H1 (cell line): ENCODE results near the gene SMAD7. TPM values are rescaled to one million over a fixed set of nuclear protein-coding genes. Genes with fewer than 3 reads are reported as not detected.

ENCODE experiments used
- CTCF ChIA-PET: fragments of 300-600 bp; sonication (Branson Sonifier 250); formaldehyde crosslinking; loops from one replicate; lab custom pipeline; 2021; ENCODE audit not compliant: partially characterized antibody; lab: Charles Lee
- POLR2A ChIA-PET: fragments of 300-600 bp; sonication (Branson Sonifier 250); formaldehyde crosslinking; loops from one replicate; lab custom pipeline; 2021; ENCODE audit warnings: inconsistent platforms; ENCODE audit not compliant: partially characterized antibody; lab: Charles Lee
- DNase-seq, 2 experiments: peaks; one replicate each; pipeline versions ENCODE4 v3.0.0 to v3.0.0-alpha.2; 2010 to 2022; ENCODE audit warnings: low spot score in 2 of 2, low read depth in 1 of 2, mixed read lengths in 1 of 2
- FAIRE-seq: peaks from 2 replicates; lab custom pipeline; 2011; peaks lifted over from hg19 to GRCh38; lab: Jason Lieb, UNC
- H2AFZ ChIP-seq: 2 replicates; pipeline ENCODE4 v1.8.1; 2012; ENCODE audit warnings: low read length, inconsistent platforms
- H2AK5ac ChIP-seq: 2 replicates; pipeline ENCODE4 v1.6.1; 2013; ENCODE audit warnings: low read depth, low read length
- H2BK120ac ChIP-seq: replicated peaks from 2 replicates; pipeline ENCODE3; 2013; ENCODE audit warnings: low read depth, low read length, inconsistent platforms
- H2BK12ac ChIP-seq: 2 replicates; pipeline ENCODE4 v1.6.1; 2013; ENCODE audit warnings: low read depth, low read length
- H2BK15ac ChIP-seq: 2 replicates; pipeline ENCODE4 v1.6.1; 2013; ENCODE audit warnings: low read length
- H2BK20ac ChIP-seq: 2 replicates; pipeline ENCODE4 v1.6.1; 2013; ENCODE audit warnings: low read length
- H2BK5ac ChIP-seq: 2 replicates; pipeline ENCODE4 v1.6.1; 2013; ENCODE audit warnings: low read depth, low read length
- H3K14ac ChIP-seq: 2 replicates; pipeline ENCODE4 v1.6.1; 2013; ENCODE audit warnings: inconsistent platforms; ENCODE audit not compliant: insufficient read length
- H3K18ac ChIP-seq: 2 replicates; pipeline ENCODE4 v1.6.1; 2013; ENCODE audit warnings: low read length; ENCODE audit errors: extremely low read depth
- H3K23ac ChIP-seq: 2 replicates; pipeline ENCODE4 v1.6.1; 2013; ENCODE audit warnings: inconsistent platforms; ENCODE audit not compliant: insufficient read length
- H3K23me2 ChIP-seq: 2 replicates; pipeline ENCODE4 v1.6.1; 2013; ENCODE audit warnings: low read depth, low read length
- H3K27ac ChIP-seq: 2 replicates; pipeline ENCODE4 v1.6.1; 2011; ENCODE audit warnings: low read depth, low read length, inconsistent platforms
- H3K27me3 ChIP-seq, 4 experiments: replicated peaks in 1 of 4; 1 replicate in 1 of 4; 2 replicates in 3 of 4; pipeline versions ENCODE4 v1.6.1 to v1.8.1; 2011 to 2013; ENCODE audit warnings: low read length in 3 of 4, mild to moderate bottlenecking in 3 of 4, inconsistent platforms in 2 of 4, mixed read lengths in 2 of 4, moderate library complexity in 1 of 4; ENCODE audit not compliant: control insufficient read depth in 3 of 4, insufficient read depth in 3 of 4; ENCODE audit errors: extremely low read depth in 1 of 4
- H3K36me3 ChIP-seq, 4 experiments: 2 replicates each; pipeline versions ENCODE4 v1.6.1 to v1.8.1; 2011 to 2013; ENCODE audit warnings: mild to moderate bottlenecking in 4 of 4, low read length in 3 of 4, moderate library complexity in 2 of 4, control low read depth in 1 of 4, inconsistent platforms in 1 of 4; ENCODE audit not compliant: insufficient read depth in 4 of 4, control insufficient read depth in 2 of 4
- H3K4ac ChIP-seq: replicated peaks from 2 replicates; pipeline ENCODE3; 2013; ENCODE audit warnings: low read length, low read depth, mixed read lengths, inconsistent platforms; ENCODE audit not compliant: insufficient read length
- H3K4me1 ChIP-seq, 4 experiments: replicated peaks in 1 of 4; 1 replicate in 1 of 4; 2 replicates in 3 of 4; pipeline versions ENCODE4 v1.6.1 to v1.8.1; 2011 to 2013; ENCODE audit warnings: low read length in 3 of 4, inconsistent platforms in 2 of 4, mixed read lengths in 1 of 4; ENCODE audit not compliant: insufficient read depth in 4 of 4, control insufficient read depth in 3 of 4
- H3K4me2 ChIP-seq, 2 experiments: 2 replicates each; pipeline versions ENCODE4 v1.6.1 to v1.8.1; 2011 to 2013; ENCODE audit warnings: low read depth in 2 of 2, low read length in 2 of 2, control low read depth in 1 of 2, inconsistent platforms in 1 of 2, mild to moderate bottlenecking in 1 of 2; ENCODE audit not compliant: insufficient read depth in 1 of 2
- H3K4me3 ChIP-seq, 4 experiments: fragments of 200-600, 300-600 bp in 1 of 4; sonication (generic), shearing (Covaris generic), sonication (Bioruptor Twin) in 1 of 4; 2 replicates each; pipeline versions ENCODE4 v1.5.1 to v1.8.1; 2011 to 2016; ENCODE audit warnings: low read length in 4 of 4, low read depth in 3 of 4, control low read depth in 2 of 4, inconsistent platforms in 2 of 4, mild to moderate bottlenecking in 2 of 4, mixed read lengths in 1 of 4, moderate library complexity in 1 of 4; ENCODE audit not compliant: insufficient read depth in 2 of 4; ENCODE audit errors: extremely low read depth in 1 of 4
- H3K56ac ChIP-seq: replicated peaks from 2 replicates; pipeline ENCODE3; 2013; ENCODE audit warnings: low read depth, mild to moderate bottlenecking, mixed read lengths, low read length, inconsistent platforms; ENCODE audit not compliant: insufficient read length
- H3K79me1 ChIP-seq: 2 replicates; pipeline ENCODE4 v1.6.1; 2013; ENCODE audit warnings: low read depth, low read length, control low read depth
- H3K79me2 ChIP-seq, 2 experiments: 2 replicates each; pipeline versions ENCODE4 v1.6.1 to v1.8.1; 2012 to 2013; ENCODE audit warnings: low read length in 2 of 2, mild to moderate bottlenecking in 2 of 2, inconsistent platforms in 1 of 2; ENCODE audit not compliant: insufficient read depth in 2 of 2, control insufficient read depth in 1 of 2
- H3K9ac ChIP-seq, 4 experiments: replicated peaks in 1 of 4; 1 replicate in 1 of 4; 2 replicates in 3 of 4; pipeline versions ENCODE4 v1.6.1 to v1.8.1; 2011 to 2013; ENCODE audit warnings: low read depth in 3 of 4, low read length in 3 of 4, control low read depth in 2 of 4, mild to moderate bottlenecking in 2 of 4, moderate library complexity in 2 of 4, inconsistent platforms in 1 of 4; ENCODE audit errors: extremely low read depth in 1 of 4
- H3K9me3 ChIP-seq, 2 experiments: 2 replicates each; pipeline versions ENCODE4 v1.6.1 to v1.8.1; 2012 to 2013; ENCODE audit warnings: mild to moderate bottlenecking in 2 of 2, moderate library complexity in 2 of 2, control low read depth in 1 of 2, inconsistent platforms in 1 of 2, low read depth in 1 of 2, low read length in 1 of 2, mixed read lengths in 1 of 2; ENCODE audit not compliant: insufficient read depth in 2 of 2
- H4K20me1 ChIP-seq, 2 experiments: replicated peaks in 1 of 2; 2 replicates each; pipeline versions ENCODE3 to v1.8.1; 2011 to 2013; ENCODE audit warnings: inconsistent platforms in 2 of 2, low read length in 2 of 2, mild to moderate bottlenecking in 1 of 2; ENCODE audit not compliant: insufficient read depth in 2 of 2, control insufficient read depth in 1 of 2
- H4K5ac ChIP-seq: 2 replicates; pipeline ENCODE4 v1.6.1; 2013; ENCODE audit warnings: low read length, low read depth, mixed read lengths, inconsistent platforms; ENCODE audit not compliant: insufficient read length
- H4K8ac ChIP-seq: 2 replicates; pipeline ENCODE4 v1.8.0; 2013; ENCODE audit warnings: mild to moderate bottlenecking, moderate library complexity, low read length, inconsistent platforms; ENCODE audit not compliant: insufficient read depth; ENCODE audit errors: extremely low read depth
- H4K91ac ChIP-seq: replicated peaks from 2 replicates; pipeline ENCODE3; 2013; ENCODE audit warnings: low read length, mixed read lengths, inconsistent platforms; ENCODE audit not compliant: insufficient read length
- EZH2 ChIP-seq: fragments of 200-600 bp; sonication (generic); IDR thresholded peaks from 2 replicates; pipeline ENCODE4 v1.7.1; 2012; ENCODE audit warnings: low read depth, mild to moderate bottlenecking, moderate library complexity, low read length, inconsistent platforms; ENCODE audit not compliant: severe bottlenecking
- KDM4A ChIP-seq: IDR thresholded peaks from one replicate; pipeline ENCODE4 v1.7.1; 2012; ENCODE audit warnings: low read depth, mild to moderate bottlenecking, moderate library complexity, low read length, inconsistent platforms; ENCODE audit not compliant: severe bottlenecking
- KDM5A ChIP-seq: fragments of 200-600 bp; IDR thresholded peaks from 2 replicates; pipeline ENCODE4 v1.7.1; 2012; ENCODE audit warnings: mild to moderate bottlenecking, low read length, inconsistent platforms, mixed read lengths
- MAFK ChIP-seq: IDR thresholded peaks from 2 replicates; pipeline ENCODE4 v1.6.1; 2012; ENCODE audit warnings: low read depth, mild to moderate bottlenecking, improper control_type of control experiment, low read length
- PHF8 ChIP-seq: fragments of 200-600 bp; sonication (generic); conservative IDR thresholded peaks from 2 replicates; pipeline ENCODE4 v1.7.1; 2012; ENCODE audit warnings: low read depth, mild to moderate bottlenecking, inconsistent platforms, low read length, moderate library complexity
- POLR2A ChIP-seq, 2 experiments: IDR thresholded peaks; 1 replicate in 1 of 2; 2 replicates in 1 of 2; pipeline ENCODE4 v1.6.1; 2011; ENCODE audit warnings: low read depth in 2 of 2, low read length in 2 of 2, mild to moderate bottlenecking in 2 of 2; ENCODE audit errors: control extremely low read depth in 1 of 2
- USF2 ChIP-seq: IDR thresholded peaks from 2 replicates; pipeline ENCODE4 v1.6.1; 2011; ENCODE audit warnings: low read length, improper control_type of control experiment
- WGBS, 2 experiments: shearing (Covaris generic) in 1 of 2; methylation state at CpG; one replicate each; pipeline versions ENCODE4 v1.1.6 to v1.1.7; 2013 to 2015; ENCODE audit warnings: low lambda C conversion rate in 2 of 2, mixed read lengths in 2 of 2, inconsistent platforms in 1 of 2, low coverage in 1 of 2, missing lambda C conversion rate in 1 of 2; ENCODE audit not compliant: insufficient replicate concordance in 2 of 2, insufficient coverage in 1 of 2, insufficient read length in 1 of 2; ENCODE audit errors: extremely low coverage in 1 of 2, missing lambda C conversion rate in 1 of 2; 5-methylcytosine and 5-hydroxymethylcytosine counted together
- polyA plus RNA-seq, 7 experiments: library from polyadenylated mRNA; depleted of rRNA in 3 of 7; stranded (reverse) in 5 of 7; unstranded in 2 of 7; fragments of >200 nt in 5 of 7; fragments of 200-250 nt in 2 of 7; gene quantifications; 1 replicate in 5 of 7; 2 replicates in 1 of 7; 4 replicates in 1 of 7; pipeline versions ENCODE4 v1.2.1 to v1.2.3, GENCODE V29; 2011 to 2013; ENCODE audit warnings: missing spikeins in 2 of 7, mixed read lengths in 2 of 7
- total RNA-seq: library from RNA; stranded (reverse); fragmentation: NEBNext Ultra II Directional; extraction: Animal tissue kit (Norgen Biotek cat#: 25700); gene quantifications from 2 replicates; pipeline ENCODE4 v1.2.1, GENCODE V29; 2021
- TF ChIP-seq, protein P1 (sequence below): IDR thresholded peaks from 2 replicates; pipeline ENCODE4 v1.6.1; 2012; ENCODE audit warnings: low read length, inconsistent platforms

The SMAD7 gene
- total and polyA plus RNA-seq, 2 of the 8 experiments (the other 6 are each of a cell fraction or from before 2014, with no cell fraction given): 6.5 to 15.5 TPM

DNA sequence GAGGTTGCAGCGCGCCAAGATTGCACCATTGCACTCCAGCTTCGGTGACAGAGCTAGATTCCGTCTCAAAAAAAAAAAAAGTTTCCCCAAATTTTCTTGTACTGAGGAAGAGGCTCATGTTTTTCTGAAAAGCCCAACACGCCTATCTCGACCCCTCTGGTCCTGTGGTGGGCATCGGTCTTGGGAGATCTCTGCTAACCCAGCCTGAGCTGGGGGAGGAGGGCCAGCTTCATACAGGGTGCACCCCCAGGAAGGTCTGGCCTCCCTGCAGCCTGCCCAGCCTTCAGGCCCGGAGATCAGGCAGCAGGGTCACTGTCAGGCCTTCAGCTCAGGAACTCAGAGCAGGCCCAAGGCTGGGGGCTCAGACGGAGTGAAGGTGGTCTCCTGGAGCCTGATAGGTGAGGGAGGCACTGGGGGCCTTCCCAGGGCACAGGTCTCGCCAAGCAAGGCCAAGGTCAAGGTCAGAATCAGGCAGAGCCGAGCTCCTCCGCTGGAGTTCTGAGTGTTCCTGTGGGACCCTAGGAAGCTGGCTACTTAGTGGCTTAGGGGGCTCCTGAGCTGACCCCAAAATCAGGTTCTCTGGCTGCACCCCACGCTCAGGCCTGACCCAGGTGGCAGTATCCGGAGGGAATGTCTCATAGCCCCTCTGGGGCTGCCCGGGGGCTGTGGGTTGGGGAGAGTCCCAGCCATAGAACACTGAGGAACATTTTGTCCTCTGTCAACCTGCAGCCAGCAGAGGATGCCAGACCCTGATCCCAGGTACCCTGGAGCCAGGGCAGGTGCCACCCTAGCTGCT is 37.9 kb upstream of the SMAD7 start:
- no peak for DNase-seq
- no peak overlapping the region; the same call in 1 of the 2 replicates for H2BK20ac ChIP-seq
- H3K27ac ChIP-seq: no peak overlapping the region
- H3K4me3 ChIP-seq: no peak overlapping the region
- no peak overlapping the region for H3K23ac ChIP-seq
- H3K18ac ChIP-seq: no peak overlapping the region; the same call in 1 of the 2 replicates
- H3K79me1 ChIP-seq: no peaks in the 10 kb centered on the region
- H2BK12ac ChIP-seq: peak overlapping the region; percentile 7; the same call in 1 of the 2 replicates
- H4K5ac ChIP-seq: no peak overlapping the region
- H2AK5ac ChIP-seq: no peak overlapping the region; the same call in 1 of the 2 replicates
- POLR2A ChIA-PET: interaction anchor here (0.6 to 2.7 kb wide), 5 partner anchors 9 to 47 kb away, joined by 3 to 10 read pairs (median 4); no protein-coding TSS in a partner anchor
- no peak overlapping the region for H3K4ac ChIP-seq
- H2AFZ ChIP-seq: no peak overlapping the region
- H4K20me1 ChIP-seq: no peaks in the 10 kb centered on the region
- no peak overlapping the region for H3K14ac ChIP-seq
- H3K4me2 ChIP-seq: no peak overlapping the region
- no peak overlapping the region for H4K8ac ChIP-seq
- H3K23me2 ChIP-seq: no peaks in the 10 kb centered on the region
- no peak for FAIRE-seq
- 0 out of 2 replicates have a peak overlapping the region, but pooled peaks have one; percentile 29 for H2BK15ac ChIP-seq
- H3K4me1 ChIP-seq: peaks cover 0 to 8% (median 2%) of the 10 kb centered on the region in 4 experiments; a peak in 3 of 7 replicates
- no peaks in the 10 kb centered on the region for H3K79me2 ChIP-seq
- no peak overlapping the region for H3K56ac ChIP-seq
- peak overlapping the region; percentile 7; the same call in 1 of the 2 replicates for H2BK5ac ChIP-seq
- H4K91ac ChIP-seq: no peak overlapping the region
- WGBS, 2 experiments: 89% methylated on average over 15 of the region's 15 CpGs; no CpG with 5 or more reads in 1 of the 2 experiments
- H3K9ac ChIP-seq: no peak overlapping the region
- H2BK120ac ChIP-seq: no peak overlapping the region
- CTCF ChIA-PET: interaction anchor here (0.6 to 2.6 kb wide), 5 partner anchors 9 to 53 kb away, joined by 3 to 8 read pairs (median 5); no protein-coding TSS in a partner anchor
- no peaks in the 10 kb centered on the region for H3K9me3 ChIP-seq
- no peaks in the 10 kb centered on the region for H3K36me3 ChIP-seq
- no peaks in the 10 kb centered on the region; a peak in 1 of 7 replicates for H3K27me3 ChIP-seq
- TF ChIP-seq EZH2 (no peak), KDM5A (no peak), KDM4A (no peak), PHF8 (no peak), POLR2A (IDR thresholded peaks at IDR 0.05; ENCODE audit: control extremely low read depth in 1 of 2, low read depth in 2 of 2, low read length in 2 of 2) (no peak), MAFK (no peak), USF2 (no peak)
- TF ChIP-seq, protein P1, sequence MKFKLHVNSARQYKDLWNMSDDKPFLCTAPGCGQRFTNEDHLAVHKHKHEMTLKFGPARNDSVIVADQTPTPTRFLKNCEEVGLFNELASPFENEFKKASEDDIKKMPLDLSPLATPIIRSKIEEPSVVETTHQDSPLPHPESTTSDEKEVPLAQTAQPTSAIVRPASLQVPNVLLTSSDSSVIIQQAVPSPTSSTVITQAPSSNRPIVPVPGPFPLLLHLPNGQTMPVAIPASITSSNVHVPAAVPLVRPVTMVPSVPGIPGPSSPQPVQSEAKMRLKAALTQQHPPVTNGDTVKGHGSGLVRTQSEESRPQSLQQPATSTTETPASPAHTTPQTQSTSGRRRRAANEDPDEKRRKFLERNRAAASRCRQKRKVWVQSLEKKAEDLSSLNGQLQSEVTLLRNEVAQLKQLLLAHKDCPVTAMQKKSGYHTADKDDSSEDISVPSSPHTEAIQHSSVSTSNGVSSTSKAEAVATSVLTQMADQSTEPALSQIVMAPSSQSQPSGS: no peak
